ENCODE data around the gene UCK2.

- no peak for TF ChIP-seq CTCF (IDR thresholded peaks at IDR 0.05; ENCODE audit: insufficient read depth, low read depth, low read length)
- no peak for TF ChIP-seq EZH2 (IDR thresholded peaks at IDR 0.05; ENCODE audit: insufficient read depth, low read length)
Measured at GRCh38 chr1:165862448-165862847, 35.0 kb downstream of the UCK2 start.
